GM23338 (cell line): ENCODE results near the gene BEST1. TPM values are rescaled to one million over a fixed set of nuclear protein-coding genes. Genes with fewer than 3 reads are reported as not detected.

Source experiments
- ATAC-seq: fragments of 200-7000 bp; cut with Tn5 transposase; 3 replicates; pipeline ENCODE4 v1.9.1; 2020
- DNase-seq: peaks from one replicate; pipeline ENCODE4 v3.0.0-alpha.2; 2015; ENCODE audit warnings: low spot score
- H2AFZ ChIP-seq: fragments of 200-600 bp; sonication (generic); 2 replicates; pipeline ENCODE4 v1.8.0; 2016; ENCODE audit warnings: antibody characterized with exemption, mild to moderate bottlenecking, moderate library complexity
- H3F3A ChIP-seq: fragments of 200-600 bp; sonication (generic); replicated peaks from 2 replicates; pipeline ENCODE4 v1.8.0; 2017; ENCODE audit warnings: antibody characterized with exemption, mixed run types, low read depth
- H3K27ac ChIP-seq: fragments of 200-600 bp; sonication (generic); 2 replicates; pipeline ENCODE4 v1.6.1; 2016; ENCODE audit warnings: low read depth
- H3K27me3 ChIP-seq: fragments of 200-600 bp; sonication (generic); 2 replicates; pipeline ENCODE4 v1.8.0; 2016; ENCODE audit warnings: mild to moderate bottlenecking, mixed run types, moderate library complexity; ENCODE audit not compliant: insufficient read depth
- H3K36me3 ChIP-seq: fragments of 200-600 bp; sonication (generic); 2 replicates; pipeline ENCODE4 v1.8.0; 2016; ENCODE audit warnings: mild to moderate bottlenecking; ENCODE audit not compliant: insufficient read depth
- H3K4me1 ChIP-seq: fragments of 200-600 bp; sonication (generic); 2 replicates; pipeline ENCODE4 v1.8.0; 2016; ENCODE audit warnings: mild to moderate bottlenecking, moderate library complexity; ENCODE audit not compliant: insufficient read depth
- H3K4me2 ChIP-seq: fragments of 200-600 bp; sonication (generic); 2 replicates; pipeline ENCODE4 v1.7.1; 2017; ENCODE audit warnings: mixed run types
- H3K4me3 ChIP-seq: fragments of 200-600 bp; sonication (generic); 2 replicates; pipeline ENCODE4 v1.6.1; 2016; ENCODE audit warnings: mixed run types
- H3K79me2 ChIP-seq: fragments of 200-600 bp; sonication (generic); replicated peaks from 2 replicates; pipeline ENCODE4 v1.8.0; 2017; ENCODE audit warnings: mild to moderate bottlenecking; ENCODE audit not compliant: insufficient read depth
- H3K9me2 ChIP-seq: fragments of 200-600 bp; sonication (generic); 2 replicates; pipeline ENCODE4 v1.8.0; 2017; ENCODE audit not compliant: insufficient read depth
- H4K20me1 ChIP-seq: fragments of 200-600 bp; sonication (generic); replicated peaks from 2 replicates; pipeline ENCODE4 v1.8.0; 2017; ENCODE audit warnings: mild to moderate bottlenecking; ENCODE audit not compliant: insufficient read depth
- H3K27ac Mint-ChIP-seq: 2 replicates; pipeline ENCODE4 v1.8.0; 2020; ENCODE audit warnings: inconsistent platforms, mild to moderate bottlenecking, moderate library complexity, mixed read lengths
- H3K27me3 Mint-ChIP-seq: 3 replicates; pipeline ENCODE4 v1.8.0; 2022; ENCODE audit warnings: low read depth, mild to moderate bottlenecking, moderate library complexity, mixed read lengths, inconsistent platforms; ENCODE audit not compliant: insufficient read depth, poor library complexity
- H3K36me3 Mint-ChIP-seq: 3 replicates; pipeline ENCODE4 v1.8.0; 2021; ENCODE audit warnings: low read depth, mild to moderate bottlenecking, inconsistent platforms, moderate library complexity, mixed read lengths
- H3K4me1 Mint-ChIP-seq: 3 replicates; pipeline ENCODE4 v1.8.0; 2020; ENCODE audit warnings: mild to moderate bottlenecking, inconsistent platforms, mixed read lengths
- H3K4me3 Mint-ChIP-seq: 3 replicates; pipeline ENCODE4 v1.8.0; 2021; ENCODE audit warnings: moderate library complexity, mild to moderate bottlenecking, inconsistent platforms, mixed read lengths
- H3K9me3 Mint-ChIP-seq: 3 replicates; pipeline ENCODE4 v1.8.0; 2020; ENCODE audit warnings: moderate library complexity, mild to moderate bottlenecking, inconsistent platforms, mixed read lengths
- CREB1 ChIP-seq: fragments of 250-450 bp; sonication (Bioruptor Pico); IDR thresholded peaks from 2 replicates; pipeline ENCODE4 v1.5.0; 2020; ENCODE audit warnings: low read depth, mild to moderate bottlenecking, moderate library complexity
- ETS1 ChIP-seq: IDR thresholded peaks from 2 replicates; pipeline ENCODE4 v1.6.1; 2016; ENCODE audit warnings: antibody characterized with exemption
- ZNF114 ChIP-seq: fragments of 250-450 bp; sonication (Bioruptor Pico); IDR thresholded peaks from 2 replicates; pipeline ENCODE4 v1.5.0; 2020; ENCODE audit warnings: mild to moderate bottlenecking, moderate library complexity
- ZNF331 ChIP-seq: fragments of 250-450 bp; sonication (Bioruptor Pico); IDR thresholded peaks from 2 replicates; pipeline ENCODE4 v1.5.0; 2020; ENCODE audit warnings: low read depth, mild to moderate bottlenecking, moderate library complexity
- ZNF462 ChIP-seq: fragments of 250-450 bp; sonication (Bioruptor Pico); IDR thresholded peaks from 2 replicates; pipeline ENCODE4 v1.5.0; 2020; ENCODE audit warnings: mild to moderate bottlenecking, moderate library complexity
- polyA plus RNA-seq: library from polyadenylated mRNA; unstranded; fragments of >200 nt; fragmentation: Nextera tagmentation; extraction: Ambion mirVana; gene quantifications from 2 replicates; pipeline ENCODE4 v1.2.1, GENCODE V29; 2016
- total RNA-seq: library from RNA; depleted of rRNA; stranded (reverse); fragments of >200 nt; shearing (Covaris generic); gene quantifications from 2 replicates; pipeline ENCODE4 v1.2.3, GENCODE V29; 2014

Gene BEST1
- total and polyA plus RNA-seq, 2 experiments from 2014 or later: 0.35 to 0.44 TPM

GRCh38 chr11:62010935-62011528 lies 60.9 kb downstream of the BEST1 start:
- Mint-ChIP-seq H3K4me1 (no peaks in the 10 kb centered on the region), H3K36me3 (no peaks in the 10 kb centered on the region), H3K4me3 (no peak overlapping the region), H3K27ac (no peak overlapping the region), H3K27me3 (peaks cover 12% of the 10 kb centered on the region), H3K9me3 (peaks cover 7% of the 10 kb centered on the region; the same call in 2 of the 3 replicates)
- Histone ChIP-seq H3K27me3 (no peaks in the 10 kb centered on the region), H3K36me3 (no peaks in the 10 kb centered on the region), H4K20me1 (no peaks in the 10 kb centered on the region), H2AFZ (no peak overlapping the region), H3K4me1 (no peaks in the 10 kb centered on the region), H3F3A (no peaks in the 10 kb centered on the region), H3K4me3 (no peak overlapping the region), H3K9me2 (no peaks in the 10 kb centered on the region), H3K79me2 (no peaks in the 10 kb centered on the region), H3K27ac (no peak overlapping the region), H3K4me2 (no peak overlapping the region)
- ATAC-seq: no peak
- no peak for DNase-seq
- TF ChIP-seq ZNF331 (CRISPR knock-in tag): no peak
- no peak for TF ChIP-seq ETS1
- no peak for TF ChIP-seq ZNF114
- no peak for TF ChIP-seq CREB1 (CRISPR knock-in tag)
- no peak for TF ChIP-seq ZNF462 (CRISPR knock-in tag)
